Measurements from ENCODE around the gene EIF4EBP2. TPM values are rescaled to one million over a fixed set of nuclear protein-coding genes. Genes with fewer than 3 reads are reported as not detected.

Gene EIF4EBP2
- total and polyA plus RNA-seq, 12 donors = 17.3 to 128 (median 78.3) TPM

GRCh38 chr10:70367195-70367796, 36.6 kb upstream of the EIF4EBP2 start:
- ATAC-seq = no peak
- H3K36me3 ChIP-seq = peaks cover 0 to 11% (median 0%) of the 10 kb centered on the region in 9 donors
- H3K9me3 ChIP-seq = no peaks in the 10 kb centered on the region
- H3K4me1 ChIP-seq = peaks cover 9 to 19% (median 16%) of the 10 kb centered on the region in 9 donors
- H3K4me3 ChIP-seq = no peak overlapping the region
- no peak for DNase-seq
- H3K27me3 ChIP-seq = no peaks in the 10 kb centered on the region
- no peak overlapping the region for H3K27ac ChIP-seq
- WGBS, 2 donors = 85 to 86% methylated on average over 8 of the region's 8 CpGs
- no peak for TF ChIP-seq CTCF (IDR thresholded peaks at IDR 0.05)
- intact Hi-C loops (cut with DNase I) = no loop called here

GRCh38 chr10:70368774-70369482, 35.0 kb upstream of the EIF4EBP2 start:
- no peak overlapping the region for H3K27ac ChIP-seq
- no peak for ATAC-seq
- H3K27me3 ChIP-seq = no peaks in the 10 kb centered on the region
- 84 to 85% methylated on average over 10 of the region's 10 CpGs for WGBS, 2 donors
- H3K9me3 ChIP-seq = no peaks in the 10 kb centered on the region
- intact Hi-C loops (cut with DNase I) = no loop called here
- no peak for DNase-seq
- H3K4me3 ChIP-seq = no peak overlapping the region
- H3K36me3 ChIP-seq = peaks cover 0 to 18% (median 0%) of the 10 kb centered on the region in 9 donors
- peaks cover 3 to 11% (median 8%) of the 10 kb centered on the region in 9 donors for H3K4me1 ChIP-seq
- TF ChIP-seq CTCF (IDR thresholded peaks at IDR 0.05) = no peak

GRCh38 chr10:70369498-70370018, 34.4 kb upstream of the EIF4EBP2 start:
- no peaks in the 10 kb centered on the region for H3K27me3 ChIP-seq
- peaks cover 0 to 5% (median 2%) of the 10 kb centered on the region in 9 donors for H3K4me1 ChIP-seq
- peaks cover 0 to 18% (median 0%) of the 10 kb centered on the region in 9 donors for H3K36me3 ChIP-seq
- H3K27ac ChIP-seq = no peak overlapping the region
- no peak overlapping the region for H3K4me3 ChIP-seq
- no peak for ATAC-seq
- no peak for TF ChIP-seq CTCF (IDR thresholded peaks at IDR 0.05)
- DNase-seq = no peak
- no peaks in the 10 kb centered on the region for H3K9me3 ChIP-seq
- intact Hi-C loops (cut with DNase I) = no loop called here
- WGBS, 2 donors = 80 to 86% methylated on average over 8 of the region's 8 CpGs

GRCh38 chr10:70370766-70371165, 33.2 kb upstream of the EIF4EBP2 start:
- Histone ChIP-seq H3K9me3 (no peaks in the 10 kb centered on the region), H3K4me1 (no peaks in the 10 kb centered on the region), H3K27me3 (no peaks in the 10 kb centered on the region), H3K4me3 (no peak overlapping the region), H3K27ac (no peak overlapping the region), H3K36me3 (peaks cover 0 to 26% (median 0%) of the 10 kb centered on the region in 9 donors)
- WGBS, 2 donors = 94 to 96% methylated on average over 2 of the region's 2 CpGs
- DNase-seq = no peak
- TF ChIP-seq CTCF (IDR thresholded peaks at IDR 0.05) = no peak
- intact Hi-C loops (cut with DNase I) = no loop called here
- no peak for ATAC-seq

All from heart right ventricle (tissue), 16 donors.